Type B pancreatic cell (in vitro differentiated cells): ENCODE results near the gene RBSN. TPM values are rescaled to one million over a fixed set of nuclear protein-coding genes. Genes with fewer than 3 reads are reported as not detected.

Experiments
- DNase-seq: peaks from one replicate; pipeline ENCODE4 v3.0.0; 2021; ENCODE audit warnings: mixed read lengths; ENCODE audit not compliant: unreplicated experiment; ENCODE audit errors: extremely low spot score
- H3K27ac Mint-ChIP-seq: 2 replicates; pipeline ENCODE4 v1.8.0; 2021; ENCODE audit warnings: mild to moderate bottlenecking, mixed read lengths
- H3K27me3 Mint-ChIP-seq: 2 replicates; pipeline ENCODE4 v1.8.0; 2021; ENCODE audit warnings: mixed read lengths
- H3K36me3 Mint-ChIP-seq: 2 replicates; pipeline ENCODE4 v1.8.0; 2021; ENCODE audit warnings: mixed read lengths
- H3K4me1 Mint-ChIP-seq: one replicate; pipeline ENCODE4 v1.8.0; 2021; ENCODE audit warnings: mixed read lengths; ENCODE audit not compliant: unreplicated experiment
- H3K4me3 Mint-ChIP-seq: 2 replicates; pipeline ENCODE4 v1.8.0; 2021; ENCODE audit warnings: mild to moderate bottlenecking, mixed read lengths
- H3K9me3 Mint-ChIP-seq: 2 replicates; pipeline ENCODE4 v1.8.0; 2021; ENCODE audit warnings: mixed read lengths
- total RNA-seq: library from RNA; stranded (reverse); gene quantifications from 2 replicates; pipeline ENCODE4 v1.2.1, GENCODE V29; 2021; ENCODE audit warnings: low replicate concordance
- TF ChIP-seq, protein P1 (sequence below): fragments of 200-600 bp; sonication (generic); conservative IDR thresholded peaks from 2 replicates; pipeline ENCODE4 v1.5.0; 2021; ENCODE audit warnings: antibody characterized with exemption, mild to moderate bottlenecking

Gene RBSN
- total RNA-seq, 1 donor from 2014 or later = 29.1 TPM

DNA sequence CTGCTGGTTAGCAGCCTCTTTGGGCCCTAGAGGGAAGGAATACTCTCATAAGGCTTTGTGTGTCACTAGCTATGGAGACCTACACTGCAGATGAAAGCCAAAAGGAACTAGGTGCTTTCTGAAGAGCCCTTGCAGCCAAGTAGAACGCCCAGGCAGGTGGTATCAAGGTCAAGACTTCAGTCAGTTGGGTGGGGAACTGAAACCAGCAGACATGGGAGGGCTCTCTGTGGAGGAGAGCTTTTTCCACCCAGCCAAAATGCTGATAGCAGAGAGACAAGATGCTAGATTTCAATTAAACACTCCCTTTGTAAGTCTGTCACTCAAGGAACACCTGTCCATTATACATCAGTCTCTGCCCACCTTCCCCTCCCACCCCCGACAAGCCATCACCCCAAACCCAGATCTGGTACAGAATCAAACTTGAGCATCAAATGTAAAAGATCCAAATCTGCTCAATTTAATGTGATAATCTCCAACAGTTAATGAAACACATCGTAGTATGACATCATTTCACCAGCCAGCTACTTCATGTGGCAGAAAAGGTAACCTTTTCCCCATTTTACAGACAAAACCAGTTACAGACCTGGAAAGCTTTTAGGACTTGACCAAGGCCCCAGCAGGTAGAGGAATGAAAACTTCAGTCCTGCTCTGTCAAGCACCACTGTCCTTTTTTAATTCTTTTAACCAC lies 48.4 kb downstream of the RBSN start:
- H3K9me3 Mint-ChIP-seq = no peaks in the 10 kb centered on the region
- H3K27ac Mint-ChIP-seq = peak overlapping the region; percentile 8
- no peaks in the 10 kb centered on the region for H3K27me3 Mint-ChIP-seq
- TF ChIP-seq, protein P1, sequence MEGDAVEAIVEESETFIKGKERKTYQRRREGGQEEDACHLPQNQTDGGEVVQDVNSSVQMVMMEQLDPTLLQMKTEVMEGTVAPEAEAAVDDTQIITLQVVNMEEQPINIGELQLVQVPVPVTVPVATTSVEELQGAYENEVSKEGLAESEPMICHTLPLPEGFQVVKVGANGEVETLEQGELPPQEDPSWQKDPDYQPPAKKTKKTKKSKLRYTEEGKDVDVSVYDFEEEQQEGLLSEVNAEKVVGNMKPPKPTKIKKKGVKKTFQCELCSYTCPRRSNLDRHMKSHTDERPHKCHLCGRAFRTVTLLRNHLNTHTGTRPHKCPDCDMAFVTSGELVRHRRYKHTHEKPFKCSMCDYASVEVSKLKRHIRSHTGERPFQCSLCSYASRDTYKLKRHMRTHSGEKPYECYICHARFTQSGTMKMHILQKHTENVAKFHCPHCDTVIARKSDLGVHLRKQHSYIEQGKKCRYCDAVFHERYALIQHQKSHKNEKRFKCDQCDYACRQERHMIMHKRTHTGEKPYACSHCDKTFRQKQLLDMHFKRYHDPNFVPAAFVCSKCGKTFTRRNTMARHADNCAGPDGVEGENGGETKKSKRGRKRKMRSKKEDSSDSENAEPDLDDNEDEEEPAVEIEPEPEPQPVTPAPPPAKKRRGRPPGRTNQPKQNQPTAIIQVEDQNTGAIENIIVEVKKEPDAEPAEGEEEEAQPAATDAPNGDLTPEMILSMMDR = no peak
- no peak overlapping the region for H3K4me3 Mint-ChIP-seq
- no peak for DNase-seq
- peaks cover 21% of the 10 kb centered on the region for H3K36me3 Mint-ChIP-seq
- no peaks in the 10 kb centered on the region for H3K4me1 Mint-ChIP-seq

DNA sequence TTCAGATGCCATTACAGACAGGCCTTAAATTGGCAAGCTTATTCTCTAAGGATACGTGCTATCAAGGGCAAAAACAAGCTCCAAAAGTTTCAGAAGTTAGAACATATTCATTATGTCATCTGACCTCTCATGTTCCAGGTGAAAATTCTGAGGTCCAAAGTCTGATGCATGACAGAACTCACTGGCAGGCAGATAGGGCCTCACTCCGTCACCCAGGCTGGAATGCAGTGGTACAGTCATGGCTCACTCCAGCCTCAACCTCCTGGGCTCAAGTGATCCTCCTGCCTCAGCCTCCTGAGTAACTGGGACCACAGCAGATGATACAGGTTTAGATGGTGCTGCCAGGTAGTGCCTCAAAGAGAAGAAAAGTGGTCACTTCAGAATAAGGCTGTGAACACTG lies 49.4 kb downstream of the RBSN start:
- Mint-ChIP-seq H3K4me3 (no peak overlapping the region), H3K9me3 (no peaks in the 10 kb centered on the region), H3K27ac (no peak overlapping the region), H3K36me3 (peaks cover 15% of the 10 kb centered on the region), H3K27me3 (no peaks in the 10 kb centered on the region), H3K4me1 (no peaks in the 10 kb centered on the region)
- no peak for DNase-seq
- TF ChIP-seq, protein P1 = no peak

DNA sequence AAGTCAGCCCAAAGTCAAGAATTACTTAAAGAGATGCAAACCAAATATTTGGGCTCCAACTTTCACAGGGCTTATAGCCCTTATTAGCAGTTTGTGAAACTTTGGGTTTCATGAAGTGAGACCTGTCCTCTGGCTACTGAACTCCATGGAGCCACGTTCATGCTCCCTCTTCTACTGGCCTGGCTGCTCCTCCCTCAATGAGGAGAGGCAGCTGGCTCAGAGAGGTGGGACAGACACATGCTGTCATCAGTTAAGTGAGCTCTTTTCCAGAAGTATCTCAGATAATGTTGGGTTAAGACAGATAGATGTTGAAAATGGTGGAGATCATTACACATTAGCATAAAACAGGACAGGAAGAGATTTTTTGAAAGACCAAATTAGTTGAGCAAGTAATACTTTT lies 53.3 kb downstream of the RBSN start:
- TF ChIP-seq, protein P1 = no peak
- Mint-ChIP-seq H3K4me1 (no peaks in the 10 kb centered on the region), H3K9me3 (no peaks in the 10 kb centered on the region), H3K36me3 (peaks cover 18% of the 10 kb centered on the region), H3K4me3 (no peak overlapping the region), H3K27me3 (no peaks in the 10 kb centered on the region), H3K27ac (no peak overlapping the region)
- DNase-seq = no peak

DNA sequence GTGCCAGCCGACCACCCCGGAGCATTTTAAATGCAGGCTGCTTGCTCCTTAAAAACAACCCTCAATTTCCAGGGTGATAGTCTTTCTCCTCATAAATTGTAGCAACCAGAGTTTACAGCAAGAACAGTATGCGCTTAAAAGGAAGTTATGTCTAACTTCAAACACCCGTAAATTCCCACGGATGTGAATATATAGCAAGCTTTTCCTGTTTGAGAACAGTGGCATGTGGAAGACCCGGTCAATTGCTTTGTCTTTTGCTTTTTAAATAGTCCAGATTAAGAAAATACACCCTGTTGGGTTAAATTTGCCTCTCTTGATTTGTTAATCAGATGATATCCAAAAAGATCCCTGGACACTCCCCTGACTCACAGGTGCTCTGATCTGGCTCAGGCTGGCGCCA lies 54.6 kb downstream of the RBSN start:
- Mint-ChIP-seq H3K4me1 (no peaks in the 10 kb centered on the region), H3K9me3 (no peaks in the 10 kb centered on the region), H3K27ac (no peak overlapping the region), H3K36me3 (peaks cover 18% of the 10 kb centered on the region), H3K27me3 (no peaks in the 10 kb centered on the region), H3K4me3 (no peak overlapping the region)
- no peak for DNase-seq
- TF ChIP-seq, protein P1 = no peak

DNA sequence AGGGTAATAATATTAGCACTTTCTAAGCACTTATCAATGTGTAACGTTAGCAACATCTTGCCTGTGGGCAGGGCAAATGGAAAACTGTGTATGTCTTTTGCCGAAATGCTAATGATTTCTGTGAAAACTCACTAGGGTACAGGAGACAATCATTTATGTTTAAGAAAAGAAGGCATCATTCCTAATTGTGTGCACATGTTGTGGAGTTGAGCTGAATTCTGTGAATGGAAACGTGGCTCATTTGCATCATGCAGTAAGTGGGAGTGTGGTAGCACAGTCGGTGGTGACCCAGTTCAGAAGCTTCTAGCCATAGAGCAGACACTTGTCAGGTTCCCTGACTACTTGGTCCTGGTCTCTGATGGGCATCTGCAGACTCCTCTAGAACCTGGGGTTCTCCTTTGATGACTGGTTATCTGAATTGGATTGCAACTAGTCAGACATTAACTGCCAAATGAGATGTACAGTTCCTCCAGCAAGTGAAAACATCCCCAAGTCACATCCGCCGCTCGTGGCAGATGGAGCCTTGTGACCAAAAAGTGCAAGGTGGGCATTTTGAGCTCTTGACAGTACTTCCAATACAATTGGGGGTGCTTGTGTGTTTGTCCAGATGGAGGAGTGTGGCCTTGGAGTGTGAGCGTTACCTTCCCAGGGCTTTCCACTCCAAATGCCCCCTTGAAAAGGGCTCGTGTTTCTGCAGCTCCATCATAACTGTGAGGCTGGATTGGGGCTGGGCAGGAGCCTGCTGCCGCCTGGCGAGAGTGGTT lies 55.4 kb downstream of the RBSN start:
- H3K27ac Mint-ChIP-seq = peak overlapping the region; percentile 23
- H3K9me3 Mint-ChIP-seq = no peaks in the 10 kb centered on the region
- no peaks in the 10 kb centered on the region for H3K4me1 Mint-ChIP-seq
- TF ChIP-seq, protein P1 = no peak
- no peaks in the 10 kb centered on the region for H3K27me3 Mint-ChIP-seq
- H3K36me3 Mint-ChIP-seq = peaks cover 18% of the 10 kb centered on the region
- DNase-seq = no peak
- H3K4me3 Mint-ChIP-seq = no peak overlapping the region
